Measurements from ENCODE around the gene NEAT1.

NEAT1 gene

GRCh38 chr11:65416841-65417701, 5.5 kb upstream of the NEAT1 start:
- TF ChIP-seq CTCF (IDR thresholded peaks at IDR 0.05; ENCODE audit: extremely low read depth, missing control alignments): no peak
- DNase-seq (ENCODE audit: low spot score): peak; percentile 46

GRCh38 chr11:65417702-65418430, 4.7 kb upstream of the NEAT1 start:
- DNase-seq (ENCODE audit: low spot score): peak; percentile 20
- no peak for TF ChIP-seq CTCF (IDR thresholded peaks at IDR 0.05; ENCODE audit: extremely low read depth, missing control alignments)

GRCh38 chr11:65418431-65418680, 4.2 kb upstream of the NEAT1 start:
- TF ChIP-seq CTCF (IDR thresholded peaks at IDR 0.05; ENCODE audit: extremely low read depth, missing control alignments): no peak
- DNase-seq (ENCODE audit: low spot score): no peak

- TF ChIP-seq CTCF (IDR thresholded peaks at IDR 0.05; ENCODE audit: extremely low read depth, missing control alignments): no peak
- DNase-seq (ENCODE audit: low spot score): peak; percentile 90
Observed at GRCh38 chr11:65418681-65419459, 3.7 kb upstream of the NEAT1 start.

GRCh38 chr11:65419460-65419771, 3.2 kb upstream of the NEAT1 start:
- no peak for DNase-seq (ENCODE audit: low spot score)
- TF ChIP-seq CTCF (IDR thresholded peaks at IDR 0.05; ENCODE audit: extremely low read depth, missing control alignments): no peak

- no peak for TF ChIP-seq CTCF (IDR thresholded peaks at IDR 0.05; ENCODE audit: extremely low read depth, missing control alignments)
- DNase-seq (ENCODE audit: low spot score): no peak
Observed at GRCh38 chr11:65419772-65420481, 2.7 kb upstream of the NEAT1 start.
